ENCODE results near the gene NLGN3. TPM values are rescaled to one million over a fixed set of nuclear protein-coding genes. Genes with fewer than 3 reads are reported as not detected.

Gene NLGN3
- total RNA-seq, 2 experiments from 2014 or later = 3.4 to 4.3 TPM

DNA sequence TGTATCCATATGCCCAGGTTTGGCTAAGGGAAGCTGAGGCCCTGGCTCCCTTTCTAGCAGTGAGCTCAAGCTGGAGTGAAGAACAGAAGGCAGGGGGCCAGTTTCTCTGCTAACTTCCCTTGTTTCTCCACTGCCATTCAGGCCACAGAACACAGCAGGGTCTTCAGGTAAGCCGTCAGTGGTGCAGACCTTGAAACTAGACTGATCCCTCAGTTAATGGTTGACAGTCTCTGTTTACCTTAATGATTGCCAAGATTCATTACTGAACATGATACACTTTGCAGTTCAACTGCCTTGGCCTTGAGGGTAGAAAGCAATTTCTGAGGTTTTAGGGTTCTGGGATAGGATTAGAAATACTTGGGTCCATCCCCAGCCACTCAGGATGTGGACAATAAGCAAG lies 69.5 kb downstream of the NLGN3 start:
- no peaks in the 10 kb centered on the region for H3K9me3 ChIP-seq (ENCODE audit: control insufficient read depth in 1 of 2, insufficient read depth in 1 of 2, low read length in 2 of 2)
- H3K27me3 ChIP-seq (ENCODE audit: control insufficient read depth in 1 of 2, insufficient read depth in 2 of 2, low read length in 2 of 2) = no peaks in the 10 kb centered on the region
- intact Hi-C loops (cut with DNase I, micrococcal nuclease) = no loop called here
- no peak overlapping the region for H3K27ac ChIP-seq (ENCODE audit: low read depth in 1 of 2, low read length in 2 of 2)
- Mint-ChIP-seq H3K4me1 (ENCODE audit: low read depth) (peaks cover 6% of the 10 kb centered on the region), H3K9me3 (no peaks in the 10 kb centered on the region), H3K36me3 (ENCODE audit: low read depth) (no peaks in the 10 kb centered on the region), H3K27ac (no peak overlapping the region), H3K4me3 (no peak overlapping the region), H3K27me3 (no peaks in the 10 kb centered on the region)
- H3K4me1 ChIP-seq (ENCODE audit: insufficient read depth, low read length) = no peaks in the 10 kb centered on the region
- ChIA-PET CTCF (no interaction called here), POLR2A (no interaction called here)
- no peaks in the 10 kb centered on the region for H3K36me3 ChIP-seq (ENCODE audit: insufficient read depth, low read length)
- no peak for ATAC-seq (ENCODE audit: poor library complexity)
- TF ChIP-seq, protein P1, sequence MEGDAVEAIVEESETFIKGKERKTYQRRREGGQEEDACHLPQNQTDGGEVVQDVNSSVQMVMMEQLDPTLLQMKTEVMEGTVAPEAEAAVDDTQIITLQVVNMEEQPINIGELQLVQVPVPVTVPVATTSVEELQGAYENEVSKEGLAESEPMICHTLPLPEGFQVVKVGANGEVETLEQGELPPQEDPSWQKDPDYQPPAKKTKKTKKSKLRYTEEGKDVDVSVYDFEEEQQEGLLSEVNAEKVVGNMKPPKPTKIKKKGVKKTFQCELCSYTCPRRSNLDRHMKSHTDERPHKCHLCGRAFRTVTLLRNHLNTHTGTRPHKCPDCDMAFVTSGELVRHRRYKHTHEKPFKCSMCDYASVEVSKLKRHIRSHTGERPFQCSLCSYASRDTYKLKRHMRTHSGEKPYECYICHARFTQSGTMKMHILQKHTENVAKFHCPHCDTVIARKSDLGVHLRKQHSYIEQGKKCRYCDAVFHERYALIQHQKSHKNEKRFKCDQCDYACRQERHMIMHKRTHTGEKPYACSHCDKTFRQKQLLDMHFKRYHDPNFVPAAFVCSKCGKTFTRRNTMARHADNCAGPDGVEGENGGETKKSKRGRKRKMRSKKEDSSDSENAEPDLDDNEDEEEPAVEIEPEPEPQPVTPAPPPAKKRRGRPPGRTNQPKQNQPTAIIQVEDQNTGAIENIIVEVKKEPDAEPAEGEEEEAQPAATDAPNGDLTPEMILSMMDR (IDR thresholded peaks at IDR 0.05) = no peak
- DNase-seq = no peak
- no peak overlapping the region for H3K4me3 ChIP-seq (ENCODE audit: low read length)

DNA sequence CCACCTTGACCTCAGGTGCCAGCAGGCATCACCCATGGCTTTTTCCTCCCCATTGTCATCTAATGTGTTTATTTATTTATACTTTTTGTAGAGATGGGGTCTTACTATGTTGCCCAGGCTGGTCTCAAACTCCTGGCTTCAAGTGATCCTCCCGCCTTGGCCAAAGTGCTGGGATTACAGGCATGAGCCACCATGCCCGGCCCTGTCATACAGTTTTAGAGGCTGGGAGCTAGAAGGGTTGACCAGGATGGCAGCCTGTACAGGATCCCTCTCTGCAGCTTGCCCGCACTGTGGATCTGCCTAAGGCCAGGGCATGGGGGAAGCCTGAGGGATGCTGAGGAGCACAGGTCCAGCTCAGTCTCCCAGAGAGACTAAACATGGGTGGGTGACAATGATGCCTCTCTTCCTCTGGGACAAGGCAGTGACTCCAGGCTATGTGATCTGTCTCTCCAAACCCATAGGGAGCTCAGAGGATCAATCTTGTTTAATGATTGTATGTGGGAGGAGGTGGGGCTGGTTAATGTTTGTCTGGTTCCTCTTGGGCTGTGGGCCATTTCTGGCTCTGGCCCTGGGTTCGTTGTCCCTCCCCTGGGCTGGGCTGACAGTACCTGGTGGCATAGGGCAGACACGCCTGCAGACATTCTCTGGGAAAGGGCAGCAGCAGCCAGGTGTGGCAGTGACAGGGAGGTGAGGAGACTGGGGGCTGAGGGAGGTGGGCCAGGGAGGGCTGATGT lies 70.1 kb downstream of the NLGN3 start:
- Histone ChIP-seq H3K4me1 (ENCODE audit: insufficient read depth, low read length) (no peaks in the 10 kb centered on the region), H3K36me3 (ENCODE audit: insufficient read depth, low read length) (no peaks in the 10 kb centered on the region), H3K4me3 (ENCODE audit: low read length) (no peak overlapping the region), H3K9me3 (ENCODE audit: control insufficient read depth in 1 of 2, insufficient read depth in 1 of 2, low read length in 2 of 2) (no peaks in the 10 kb centered on the region), H3K27me3 (ENCODE audit: control insufficient read depth in 1 of 2, insufficient read depth in 2 of 2, low read length in 2 of 2) (no peaks in the 10 kb centered on the region), H3K27ac (ENCODE audit: low read depth in 1 of 2, low read length in 2 of 2) (no peak overlapping the region)
- Mint-ChIP-seq H3K27me3 (no peaks in the 10 kb centered on the region), H3K9me3 (no peaks in the 10 kb centered on the region), H3K27ac (no peak overlapping the region), H3K4me3 (no peak overlapping the region), H3K4me1 (ENCODE audit: low read depth) (peaks cover 6% of the 10 kb centered on the region), H3K36me3 (ENCODE audit: low read depth) (no peaks in the 10 kb centered on the region)
- ATAC-seq (ENCODE audit: poor library complexity) = no peak
- ChIA-PET POLR2A (no interaction called here), CTCF (no interaction called here)
- intact Hi-C loops (cut with DNase I, micrococcal nuclease) = no loop called here
- TF ChIP-seq, protein P1 (IDR thresholded peaks at IDR 0.05) = no peak
- DNase-seq = no peak

DNA sequence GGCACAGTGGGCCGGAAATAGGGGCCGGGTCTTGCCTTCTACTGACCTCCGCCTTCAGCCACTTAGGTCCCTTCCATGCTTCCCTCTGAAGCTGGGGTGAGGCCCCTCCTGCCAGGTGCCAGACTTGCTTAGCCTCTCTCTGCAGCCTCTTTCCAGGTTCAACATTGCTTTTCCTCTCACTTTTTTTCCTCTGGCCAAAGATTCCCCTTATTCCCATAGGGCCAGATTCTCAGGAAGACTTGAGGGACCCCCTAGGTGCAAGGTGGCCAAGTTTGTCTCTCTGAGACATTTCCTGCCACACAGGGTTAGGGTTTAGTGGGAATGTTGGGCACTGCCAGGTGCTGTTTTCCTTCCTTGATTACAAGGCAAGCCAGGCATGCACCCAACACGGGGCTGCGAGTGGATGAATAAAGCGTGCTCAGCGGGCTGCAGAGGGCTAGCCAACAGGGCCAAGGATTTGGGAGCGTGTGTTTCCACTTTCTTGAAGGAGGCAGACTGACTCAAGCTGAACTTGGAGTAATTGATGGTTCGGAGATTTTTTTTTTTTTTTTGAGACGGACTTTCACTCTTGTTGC lies 70.8 kb downstream of the NLGN3 start:
- DNase-seq = no peak
- CTCF ChIA-PET = no interaction called here
- Mint-ChIP-seq H3K4me1 (ENCODE audit: low read depth) (peaks cover 6% of the 10 kb centered on the region), H3K27me3 (no peaks in the 10 kb centered on the region), H3K27ac (no peak overlapping the region), H3K4me3 (no peak overlapping the region), H3K9me3 (no peaks in the 10 kb centered on the region), H3K36me3 (ENCODE audit: low read depth) (no peaks in the 10 kb centered on the region)
- Histone ChIP-seq H3K9me3 (ENCODE audit: control insufficient read depth in 1 of 2, insufficient read depth in 1 of 2, low read length in 2 of 2) (no peaks in the 10 kb centered on the region), H3K4me1 (ENCODE audit: insufficient read depth, low read length) (no peaks in the 10 kb centered on the region), H3K36me3 (ENCODE audit: insufficient read depth, low read length) (no peaks in the 10 kb centered on the region), H3K4me3 (ENCODE audit: low read length) (no peak overlapping the region), H3K27ac (ENCODE audit: low read depth in 1 of 2, low read length in 2 of 2) (no peak overlapping the region), H3K27me3 (ENCODE audit: control insufficient read depth in 1 of 2, insufficient read depth in 2 of 2, low read length in 2 of 2) (no peaks in the 10 kb centered on the region)
- intact Hi-C loops (cut with DNase I, micrococcal nuclease) = no loop called here
- POLR2A ChIA-PET = interaction anchor here (1.8 kb wide), 1 partner anchor 150 kb away, joined by 6 read pairs; the partner anchor contains the start of gene TAF1
- no peak for ATAC-seq (ENCODE audit: poor library complexity)
- TF ChIP-seq, protein P1 (IDR thresholded peaks at IDR 0.05) = no peak
